SK-N-SH treated with all-trans-retinoic acid at 6 μM for 48 hours (cell line): ENCODE measurements around the gene RBBP4.

Experiments used
- ATAC-seq: fragments of 200-7000 bp; cut with Tn5 transposase; 3 replicates; pipeline ENCODE4 v1.9.1; 2020; ENCODE audit warnings: mild to moderate bottlenecking, moderate library complexity
- ARNTL ChIP-seq: fragments of 450-650 bp; formaldehyde crosslinking; IDR thresholded peaks from 2 replicates; pipeline ENCODE4 v1.5.0; 2020; ENCODE audit warnings: low read depth, mild to moderate bottlenecking, moderate library complexity, borderline replicate concordance
- BACH2 ChIP-seq: fragments of 250-450 bp; sonication (Bioruptor Pico); IDR thresholded peaks from 2 replicates; pipeline ENCODE4 v1.9.0; 2021; ENCODE audit warnings: mild to moderate bottlenecking, borderline replicate concordance
- CSDC2 ChIP-seq: fragments of 250-450 bp; sonication (Bioruptor Pico); IDR thresholded peaks from 2 replicates; pipeline ENCODE4 v1.5.0; 2020; ENCODE audit warnings: mild to moderate bottlenecking, moderate library complexity
- ESRRG ChIP-seq: fragments of 250-450 bp; sonication (Bioruptor Pico); IDR thresholded peaks from 2 replicates; pipeline ENCODE4 v1.6.1; 2021; ENCODE audit warnings: mild to moderate bottlenecking
- GLIS3 ChIP-seq: fragments of 250-450 bp; sonication (Bioruptor Pico); IDR thresholded peaks from 2 replicates; pipeline ENCODE4 v1.5.0; 2020; ENCODE audit warnings: mild to moderate bottlenecking, moderate library complexity
- ISL1 ChIP-seq: fragments of 250-450 bp; sonication (Bioruptor Pico); IDR thresholded peaks from 2 replicates; pipeline ENCODE4 v2.1.2; 2022; ENCODE audit warnings: mild to moderate bottlenecking, moderate library complexity
- OSR1 ChIP-seq: fragments of 250-450 bp; sonication (Bioruptor Pico); IDR thresholded peaks from 2 replicates; pipeline ENCODE4 v1.8.0; 2022; ENCODE audit warnings: moderate library complexity, mild to moderate bottlenecking, inconsistent platforms
- PPARA ChIP-seq: fragments of 250-450 bp; sonication (Bioruptor Pico); IDR thresholded peaks from 2 replicates; pipeline ENCODE4 v1.5.0; 2020; ENCODE audit warnings: mild to moderate bottlenecking, borderline replicate concordance
- RARB ChIP-seq: fragments of 250-450 bp; sonication (Bioruptor Pico); IDR thresholded peaks from 2 replicates; pipeline ENCODE4 v1.8.0; 2021; ENCODE audit warnings: mild to moderate bottlenecking, moderate library complexity
- SNAI2 ChIP-seq: fragments of 250-450 bp; sonication (Bioruptor Pico); IDR thresholded peaks from 2 replicates; pipeline ENCODE4 v1.5.0; 2020; ENCODE audit warnings: mild to moderate bottlenecking, moderate library complexity
- TCF4 ChIP-seq: fragments of 250-450 bp; sonication (Bioruptor Pico); IDR thresholded peaks from 2 replicates; pipeline ENCODE4 v1.8.0; 2021; ENCODE audit warnings: mild to moderate bottlenecking, moderate library complexity, borderline replicate concordance
- TOX ChIP-seq: fragments of 250-450 bp; sonication (Bioruptor Pico); IDR thresholded peaks from 2 replicates; pipeline ENCODE4 v1.8.0; 2021; ENCODE audit warnings: mild to moderate bottlenecking, moderate library complexity, borderline replicate concordance
- ZC3H10 ChIP-seq: fragments of 250-450 bp; sonication (Bioruptor Pico); IDR thresholded peaks from 2 replicates; pipeline ENCODE4 v1.5.1; 2021; ENCODE audit warnings: mild to moderate bottlenecking, moderate library complexity
- ZFP3 ChIP-seq: fragments of 250-450 bp; sonication (Bioruptor Pico); IDR thresholded peaks from 2 replicates; pipeline ENCODE4 v1.5.0; 2020; ENCODE audit warnings: mild to moderate bottlenecking, moderate library complexity
- ZFP30 ChIP-seq: fragments of 450-650 bp; formaldehyde crosslinking; IDR thresholded peaks from 2 replicates; pipeline ENCODE4 v1.5.0; 2022; ENCODE audit warnings: mild to moderate bottlenecking, moderate library complexity
- ZNF70 ChIP-seq: fragments of 450-650 bp; formaldehyde crosslinking; IDR thresholded peaks from 2 replicates; pipeline ENCODE4 v1.5.0; 2020; ENCODE audit warnings: mild to moderate bottlenecking, moderate library complexity
- TF ChIP-seq, protein P1 (sequence below): fragments of 250-450 bp; sonication (Bioruptor Pico); IDR thresholded peaks from 2 replicates; pipeline ENCODE4 v1.5.0; 2020; ENCODE audit warnings: mild to moderate bottlenecking, moderate library complexity
- TF ChIP-seq, protein P2 (sequence below): fragments of 250-450 bp; sonication (Bioruptor Pico); IDR thresholded peaks from 2 replicates; pipeline ENCODE4 v1.8.0; 2020; ENCODE audit warnings: mild to moderate bottlenecking, moderate library complexity, borderline replicate concordance
- TF ChIP-seq, protein P3 (sequence below): fragments of 250-450 bp; sonication (Bioruptor Pico); IDR thresholded peaks from 2 replicates; pipeline ENCODE4 v1.5.1; 2021; ENCODE audit warnings: mild to moderate bottlenecking, moderate library complexity
- TF ChIP-seq, protein P4 (sequence below): fragments of 250-450 bp; sonication (Bioruptor Pico); IDR thresholded peaks from 2 replicates; pipeline ENCODE4 v1.8.0; 2021; ENCODE audit warnings: low read depth, mild to moderate bottlenecking, moderate library complexity, borderline replicate concordance
- TF ChIP-seq, protein P5 (sequence below): fragments of 250-450 bp; sonication (Bioruptor Pico); IDR thresholded peaks from 2 replicates; pipeline ENCODE4 v1.5.1; 2020; ENCODE audit warnings: low read depth, mild to moderate bottlenecking, moderate library complexity

Gene RBBP4

DNA sequence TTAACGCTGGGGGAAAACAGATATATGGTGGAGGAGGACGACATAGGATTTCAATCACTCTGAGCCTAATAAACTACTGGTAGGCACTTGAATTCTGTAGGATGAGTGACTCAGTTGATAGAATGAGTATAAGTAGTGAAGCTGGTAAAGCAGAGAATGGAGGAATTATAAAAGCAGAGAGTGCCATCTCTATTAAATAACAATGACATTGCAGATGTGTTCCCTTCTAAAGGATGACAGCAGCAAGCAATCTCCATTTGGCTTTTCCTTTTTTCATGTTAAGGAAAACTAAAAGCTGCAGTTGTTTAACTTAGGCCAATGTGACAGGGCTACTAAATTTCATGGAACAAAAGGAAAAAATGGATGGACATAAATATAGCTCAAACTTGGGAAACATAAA is 18.2 kb upstream of the RBBP4 start:
- no peak for ATAC-seq
- TF ChIP-seq, protein P1, sequence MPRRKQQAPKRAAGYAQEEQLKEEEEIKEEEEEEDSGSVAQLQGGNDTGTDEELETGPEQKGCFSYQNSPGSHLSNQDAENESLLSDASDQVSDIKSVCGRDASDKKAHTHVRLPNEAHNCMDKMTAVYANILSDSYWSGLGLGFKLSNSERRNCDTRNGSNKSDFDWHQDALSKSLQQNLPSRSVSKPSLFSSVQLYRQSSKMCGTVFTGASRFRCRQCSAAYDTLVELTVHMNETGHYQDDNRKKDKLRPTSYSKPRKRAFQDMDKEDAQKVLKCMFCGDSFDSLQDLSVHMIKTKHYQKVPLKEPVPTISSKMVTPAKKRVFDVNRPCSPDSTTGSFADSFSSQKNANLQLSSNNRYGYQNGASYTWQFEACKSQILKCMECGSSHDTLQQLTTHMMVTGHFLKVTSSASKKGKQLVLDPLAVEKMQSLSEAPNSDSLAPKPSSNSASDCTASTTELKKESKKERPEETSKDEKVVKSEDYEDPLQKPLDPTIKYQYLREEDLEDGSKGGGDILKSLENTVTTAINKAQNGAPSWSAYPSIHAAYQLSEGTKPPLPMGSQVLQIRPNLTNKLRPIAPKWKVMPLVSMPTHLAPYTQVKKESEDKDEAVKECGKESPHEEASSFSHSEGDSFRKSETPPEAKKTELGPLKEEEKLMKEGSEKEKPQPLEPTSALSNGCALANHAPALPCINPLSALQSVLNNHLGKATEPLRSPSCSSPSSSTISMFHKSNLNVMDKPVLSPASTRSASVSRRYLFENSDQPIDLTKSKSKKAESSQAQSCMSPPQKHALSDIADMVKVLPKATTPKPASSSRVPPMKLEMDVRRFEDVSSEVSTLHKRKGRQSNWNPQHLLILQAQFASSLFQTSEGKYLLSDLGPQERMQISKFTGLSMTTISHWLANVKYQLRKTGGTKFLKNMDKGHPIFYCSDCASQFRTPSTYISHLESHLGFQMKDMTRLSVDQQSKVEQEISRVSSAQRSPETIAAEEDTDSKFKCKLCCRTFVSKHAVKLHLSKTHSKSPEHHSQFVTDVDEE (CRISPR knock-in tag): no peak
- TF ChIP-seq ESRRG (CRISPR knock-in tag) (no peak), RARB (CRISPR knock-in tag) (no peak), OSR1 (no peak), ZFP30 (CRISPR knock-in tag) (no peak), PPARA (CRISPR knock-in tag) (no peak), GLIS3 (no peak), ZC3H10 (CRISPR knock-in tag) (no peak), BACH2 (CRISPR knock-in tag) (no peak)

DNA sequence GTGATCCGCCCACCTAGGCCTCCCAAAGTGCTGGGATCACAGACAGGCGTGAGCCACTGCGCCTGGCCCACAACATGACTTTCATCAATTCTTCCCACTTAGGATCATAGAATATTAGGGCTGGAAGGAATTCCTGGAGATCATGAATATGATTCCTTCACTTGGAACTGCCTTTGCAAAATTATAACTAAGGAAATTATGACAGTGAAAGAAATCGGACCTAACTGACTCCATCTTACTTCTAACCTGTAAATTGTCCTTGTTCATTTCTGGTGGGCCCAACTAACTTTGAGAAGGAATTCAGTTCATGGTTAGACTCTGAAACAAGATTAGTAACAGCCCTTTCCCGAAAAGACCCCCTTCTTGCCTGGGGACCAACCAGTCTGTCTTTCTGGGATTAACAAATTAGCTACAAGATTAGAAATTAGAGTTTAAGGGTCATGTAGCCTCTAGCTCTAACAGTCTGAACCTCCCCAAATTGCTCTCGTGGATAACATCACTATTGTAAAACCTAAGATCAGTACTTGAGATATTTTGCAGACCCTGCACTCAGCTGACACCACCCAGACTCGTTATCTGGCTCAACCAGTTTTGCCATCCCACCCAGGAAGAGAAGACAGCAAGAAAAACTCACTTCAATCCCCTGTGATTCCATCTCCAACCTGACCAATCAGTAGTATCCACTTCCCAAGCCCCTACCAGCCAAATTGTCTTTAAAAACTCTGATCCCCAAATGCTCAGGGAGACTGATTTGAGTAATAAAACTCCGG is 15.3 kb upstream of the RBBP4 start:
- TF ChIP-seq TCF4: no peak
- no peak for TF ChIP-seq ARNTL (CRISPR knock-in tag)
- TF ChIP-seq, protein P2, sequence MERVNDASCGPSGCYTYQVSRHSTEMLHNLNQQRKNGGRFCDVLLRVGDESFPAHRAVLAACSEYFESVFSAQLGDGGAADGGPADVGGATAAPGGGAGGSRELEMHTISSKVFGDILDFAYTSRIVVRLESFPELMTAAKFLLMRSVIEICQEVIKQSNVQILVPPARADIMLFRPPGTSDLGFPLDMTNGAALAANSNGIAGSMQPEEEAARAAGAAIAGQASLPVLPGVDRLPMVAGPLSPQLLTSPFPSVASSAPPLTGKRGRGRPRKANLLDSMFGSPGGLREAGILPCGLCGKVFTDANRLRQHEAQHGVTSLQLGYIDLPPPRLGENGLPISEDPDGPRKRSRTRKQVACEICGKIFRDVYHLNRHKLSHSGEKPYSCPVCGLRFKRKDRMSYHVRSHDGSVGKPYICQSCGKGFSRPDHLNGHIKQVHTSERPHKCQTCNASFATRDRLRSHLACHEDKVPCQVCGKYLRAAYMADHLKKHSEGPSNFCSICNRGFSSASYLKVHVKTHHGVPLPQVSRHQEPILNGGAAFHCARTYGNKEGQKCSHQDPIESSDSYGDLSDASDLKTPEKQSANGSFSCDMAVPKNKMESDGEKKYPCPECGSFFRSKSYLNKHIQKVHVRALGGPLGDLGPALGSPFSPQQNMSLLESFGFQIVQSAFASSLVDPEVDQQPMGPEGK (CRISPR knock-in tag): no peak
- TF ChIP-seq OSR1: no peak
- no peak for TF ChIP-seq ZFP3 (CRISPR knock-in tag)
- TF ChIP-seq, protein P3, sequence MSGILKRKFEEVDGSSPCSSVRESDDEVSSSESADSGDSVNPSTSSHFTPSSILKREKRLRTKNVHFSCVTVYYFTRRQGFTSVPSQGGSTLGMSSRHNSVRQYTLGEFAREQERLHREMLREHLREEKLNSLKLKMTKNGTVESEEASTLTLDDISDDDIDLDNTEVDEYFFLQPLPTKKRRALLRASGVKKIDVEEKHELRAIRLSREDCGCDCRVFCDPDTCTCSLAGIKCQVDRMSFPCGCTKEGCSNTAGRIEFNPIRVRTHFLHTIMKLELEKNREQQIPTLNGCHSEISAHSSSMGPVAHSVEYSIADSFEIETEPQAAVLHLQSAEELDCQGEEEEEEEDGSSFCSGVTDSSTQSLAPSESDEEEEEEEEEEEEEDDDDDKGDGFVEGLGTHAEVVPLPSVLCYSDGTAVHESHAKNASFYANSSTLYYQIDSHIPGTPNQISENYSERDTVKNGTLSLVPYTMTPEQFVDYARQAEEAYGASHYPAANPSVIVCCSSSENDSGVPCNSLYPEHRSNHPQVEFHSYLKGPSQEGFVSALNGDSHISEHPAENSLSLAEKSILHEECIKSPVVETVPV (CRISPR knock-in tag): no peak
- no peak for TF ChIP-seq SNAI2 (CRISPR knock-in tag)
- no peak for TF ChIP-seq GLIS3
- TF ChIP-seq ISL1 (CRISPR knock-in tag): no peak
- TF ChIP-seq ZC3H10 (CRISPR knock-in tag): no peak
- no peak for TF ChIP-seq CSDC2 (CRISPR knock-in tag)
- no peak for TF ChIP-seq ZFP30 (CRISPR knock-in tag)
- no peak for TF ChIP-seq ESRRG (CRISPR knock-in tag)
- no peak for TF ChIP-seq TOX (CRISPR knock-in tag)
- ATAC-seq: no peak

DNA sequence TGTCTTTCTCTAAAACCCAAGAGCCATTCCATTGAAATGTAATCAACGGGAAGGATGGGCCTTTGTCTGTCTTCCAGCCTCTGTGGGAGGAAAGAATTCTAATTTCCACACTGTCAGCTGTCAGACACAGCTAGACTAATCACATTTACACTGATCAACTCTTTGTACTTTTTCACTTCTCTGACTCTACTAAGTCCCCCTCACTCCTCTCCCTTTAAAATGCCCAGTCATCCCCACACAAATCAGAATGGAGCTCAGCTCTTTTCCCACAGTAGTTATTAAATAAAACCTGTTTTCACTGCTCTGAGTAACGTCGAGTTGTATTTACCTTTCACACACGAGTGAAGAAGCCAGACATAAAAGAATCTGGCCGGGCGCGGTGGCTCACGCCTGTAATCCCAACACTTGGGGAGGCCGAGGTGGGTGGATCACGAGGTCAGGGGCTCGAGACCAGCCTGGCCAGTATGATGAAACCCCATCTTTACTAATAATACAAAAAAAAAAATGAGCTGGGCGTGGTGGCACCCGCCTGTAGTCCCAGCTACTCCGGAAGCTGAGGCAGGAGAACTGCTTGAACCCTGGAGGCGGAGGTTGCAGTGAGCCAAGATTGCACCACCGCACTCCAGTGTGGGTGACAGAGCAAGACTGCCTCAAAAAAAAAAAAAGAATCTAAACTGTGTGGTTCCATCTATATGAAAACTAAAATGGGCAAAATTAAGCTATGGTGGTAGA is 13.9 kb upstream of the RBBP4 start:
- no peak for ATAC-seq
- no peak for TF ChIP-seq ZFP30 (CRISPR knock-in tag)
- no peak for TF ChIP-seq ZNF70 (CRISPR knock-in tag)

DNA sequence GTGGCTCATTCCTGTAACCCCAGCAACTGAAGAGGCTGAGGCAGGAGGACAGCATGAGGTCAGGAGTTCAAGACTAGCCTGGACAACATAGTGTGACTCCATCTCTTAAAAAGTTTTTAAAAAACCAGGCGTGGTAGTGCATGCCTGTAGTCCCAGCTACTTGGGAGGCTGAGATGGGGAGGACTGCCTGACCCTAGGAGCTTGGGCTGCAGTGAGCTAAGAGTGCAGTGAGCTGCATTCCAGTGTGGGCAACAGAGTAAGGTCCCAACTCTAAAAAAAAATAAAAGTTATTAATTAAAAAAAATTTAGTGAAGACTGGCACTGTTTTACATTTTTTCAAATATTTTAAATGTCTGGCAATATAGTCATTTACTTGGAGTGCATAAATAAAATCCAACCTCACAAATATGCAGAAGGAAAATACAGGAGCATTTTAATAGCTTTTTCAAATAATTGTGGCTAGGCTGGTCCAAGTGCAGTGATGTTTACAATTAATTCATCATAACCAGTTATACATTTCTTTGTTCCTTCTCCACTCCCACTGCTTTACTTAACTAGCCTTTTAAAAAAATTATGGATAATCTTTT is 11.4 kb upstream of the RBBP4 start:
- peak; percentile 65 for ATAC-seq
- TF ChIP-seq ZFP3 (CRISPR knock-in tag): no peak
- TF ChIP-seq OSR1: no peak
- TF ChIP-seq, protein P4, sequence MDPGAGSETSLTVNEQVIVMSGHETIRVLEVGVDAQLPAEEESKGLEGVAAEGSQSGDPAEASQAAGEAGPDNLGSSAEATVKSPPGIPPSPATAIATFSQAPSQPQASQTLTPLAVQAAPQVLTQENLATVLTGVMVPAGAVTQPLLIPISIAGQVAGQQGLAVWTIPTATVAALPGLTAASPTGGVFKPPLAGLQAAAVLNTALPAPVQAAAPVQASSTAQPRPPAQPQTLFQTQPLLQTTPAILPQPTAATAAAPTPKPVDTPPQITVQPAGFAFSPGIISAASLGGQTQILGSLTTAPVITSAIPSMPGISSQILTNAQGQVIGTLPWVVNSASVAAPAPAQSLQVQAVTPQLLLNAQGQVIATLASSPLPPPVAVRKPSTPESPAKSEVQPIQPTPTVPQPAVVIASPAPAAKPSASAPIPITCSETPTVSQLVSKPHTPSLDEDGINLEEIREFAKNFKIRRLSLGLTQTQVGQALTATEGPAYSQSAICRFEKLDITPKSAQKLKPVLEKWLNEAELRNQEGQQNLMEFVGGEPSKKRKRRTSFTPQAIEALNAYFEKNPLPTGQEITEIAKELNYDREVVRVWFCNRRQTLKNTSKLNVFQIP (CRISPR knock-in tag): no peak
- no peak for TF ChIP-seq CSDC2 (CRISPR knock-in tag)
- no peak for TF ChIP-seq ARNTL (CRISPR knock-in tag)
- TF ChIP-seq, protein P5, sequence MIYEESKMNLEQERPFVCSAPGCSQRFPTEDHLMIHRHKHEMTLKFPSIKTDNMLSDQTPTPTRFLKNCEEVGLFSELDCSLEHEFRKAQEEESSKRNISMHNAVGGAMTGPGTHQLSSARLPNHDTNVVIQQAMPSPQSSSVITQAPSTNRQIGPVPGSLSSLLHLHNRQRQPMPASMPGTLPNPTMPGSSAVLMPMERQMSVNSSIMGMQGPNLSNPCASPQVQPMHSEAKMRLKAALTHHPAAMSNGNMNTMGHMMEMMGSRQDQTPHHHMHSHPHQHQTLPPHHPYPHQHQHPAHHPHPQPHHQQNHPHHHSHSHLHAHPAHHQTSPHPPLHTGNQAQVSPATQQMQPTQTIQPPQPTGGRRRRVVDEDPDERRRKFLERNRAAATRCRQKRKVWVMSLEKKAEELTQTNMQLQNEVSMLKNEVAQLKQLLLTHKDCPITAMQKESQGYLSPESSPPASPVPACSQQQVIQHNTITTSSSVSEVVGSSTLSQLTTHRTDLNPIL: no peak
- TF ChIP-seq, protein P1 (CRISPR knock-in tag): no peak
- TF ChIP-seq SNAI2 (CRISPR knock-in tag): no peak
